Loucy (cell line): Measurements from ENCODE around the gene IL17C.

ENCODE experiments used
- EZH2phosphoT487 ChIP-seq: fragments of 200-600 bp; IDR thresholded peaks from 2 replicates; pipeline ENCODE4 v1.6.1; 2018; ENCODE audit warnings: antibody characterized with exemption, mild to moderate bottlenecking, moderate library complexity, borderline replicate concordance
- TF ChIP-seq, protein P1 (sequence below): fragments of 200-600 bp; sonication (generic); conservative IDR thresholded peaks from 2 replicates; pipeline ENCODE4 v1.5.1; 2014; ENCODE audit warnings: mild to moderate bottlenecking, antibody characterized with exemption, low read length

DNA sequence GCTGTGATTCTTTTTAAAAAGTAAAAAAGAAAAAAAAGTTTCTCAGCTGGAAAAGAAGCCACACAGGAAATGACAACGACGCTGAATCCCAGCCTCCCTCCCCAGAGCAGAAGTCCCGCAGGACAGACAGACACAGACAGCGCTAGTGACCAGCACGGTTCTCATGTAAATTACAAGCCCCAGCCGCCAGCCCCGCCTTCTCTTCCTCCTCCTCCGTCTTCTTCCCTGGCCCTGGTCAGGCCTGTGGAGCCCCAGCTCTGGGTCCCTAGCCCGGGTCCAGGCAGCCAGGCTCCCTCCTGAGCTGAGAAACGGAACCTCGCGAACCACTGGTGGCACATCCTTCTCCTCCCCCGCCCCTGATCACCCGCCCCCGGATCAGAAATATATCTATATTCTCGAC is 7.0 kb upstream of the IL17C start:
- TF ChIP-seq, protein P1, sequence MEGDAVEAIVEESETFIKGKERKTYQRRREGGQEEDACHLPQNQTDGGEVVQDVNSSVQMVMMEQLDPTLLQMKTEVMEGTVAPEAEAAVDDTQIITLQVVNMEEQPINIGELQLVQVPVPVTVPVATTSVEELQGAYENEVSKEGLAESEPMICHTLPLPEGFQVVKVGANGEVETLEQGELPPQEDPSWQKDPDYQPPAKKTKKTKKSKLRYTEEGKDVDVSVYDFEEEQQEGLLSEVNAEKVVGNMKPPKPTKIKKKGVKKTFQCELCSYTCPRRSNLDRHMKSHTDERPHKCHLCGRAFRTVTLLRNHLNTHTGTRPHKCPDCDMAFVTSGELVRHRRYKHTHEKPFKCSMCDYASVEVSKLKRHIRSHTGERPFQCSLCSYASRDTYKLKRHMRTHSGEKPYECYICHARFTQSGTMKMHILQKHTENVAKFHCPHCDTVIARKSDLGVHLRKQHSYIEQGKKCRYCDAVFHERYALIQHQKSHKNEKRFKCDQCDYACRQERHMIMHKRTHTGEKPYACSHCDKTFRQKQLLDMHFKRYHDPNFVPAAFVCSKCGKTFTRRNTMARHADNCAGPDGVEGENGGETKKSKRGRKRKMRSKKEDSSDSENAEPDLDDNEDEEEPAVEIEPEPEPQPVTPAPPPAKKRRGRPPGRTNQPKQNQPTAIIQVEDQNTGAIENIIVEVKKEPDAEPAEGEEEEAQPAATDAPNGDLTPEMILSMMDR = no peak
- TF ChIP-seq EZH2phosphoT487 = no peak
